Left ventricle myocardium superior (tissue), 1 donor: ENCODE results near the gene IPMK. TPM values are rescaled to one million over a fixed set of nuclear protein-coding genes. Genes with fewer than 3 reads are reported as not detected.

Source experiments
- ATAC-seq: fragments of 200-7000 bp; cut with Tn5 transposase; one replicate; pipeline ENCODE4 v1.9.1; 2020; ENCODE audit warnings: mild to moderate bottlenecking, moderate library complexity
- DNase-seq: peaks from one replicate; pipeline ENCODE4 v3.0.0-alpha.2; 2020
- intact Hi-C: fragments of 100-400 bp; cut with micrococcal nuclease; formaldehyde crosslinking; loops from one replicate; pipeline ENCODE4 v1.11.0; 2022
- long read RNA-seq: library from polyadenylated mRNA; unstranded; transcript quantifications from one replicate; pipeline ENCODE4 v2.0.0, GENCODE V29; 2021
- total RNA-seq: library from RNA; stranded (reverse); fragmentation: NEBNext Ultra II Directional; extraction: Animal tissue kit (Norgen Biotek cat#: 25700); gene quantifications from one replicate; pipeline ENCODE4 v1.2.1, GENCODE V29; 2021
- donor health status: DM: no; HTN: yes; CAD: no; lungs with severe emphysema.

Gene IPMK
- total RNA-seq: 2.2 TPM
- long read RNA-seq, partial matches to known transcripts: 1 of 3 reads
- long read RNA-seq, other reads (novel, unspliced or antisense): 2 of 3 reads

DNA sequence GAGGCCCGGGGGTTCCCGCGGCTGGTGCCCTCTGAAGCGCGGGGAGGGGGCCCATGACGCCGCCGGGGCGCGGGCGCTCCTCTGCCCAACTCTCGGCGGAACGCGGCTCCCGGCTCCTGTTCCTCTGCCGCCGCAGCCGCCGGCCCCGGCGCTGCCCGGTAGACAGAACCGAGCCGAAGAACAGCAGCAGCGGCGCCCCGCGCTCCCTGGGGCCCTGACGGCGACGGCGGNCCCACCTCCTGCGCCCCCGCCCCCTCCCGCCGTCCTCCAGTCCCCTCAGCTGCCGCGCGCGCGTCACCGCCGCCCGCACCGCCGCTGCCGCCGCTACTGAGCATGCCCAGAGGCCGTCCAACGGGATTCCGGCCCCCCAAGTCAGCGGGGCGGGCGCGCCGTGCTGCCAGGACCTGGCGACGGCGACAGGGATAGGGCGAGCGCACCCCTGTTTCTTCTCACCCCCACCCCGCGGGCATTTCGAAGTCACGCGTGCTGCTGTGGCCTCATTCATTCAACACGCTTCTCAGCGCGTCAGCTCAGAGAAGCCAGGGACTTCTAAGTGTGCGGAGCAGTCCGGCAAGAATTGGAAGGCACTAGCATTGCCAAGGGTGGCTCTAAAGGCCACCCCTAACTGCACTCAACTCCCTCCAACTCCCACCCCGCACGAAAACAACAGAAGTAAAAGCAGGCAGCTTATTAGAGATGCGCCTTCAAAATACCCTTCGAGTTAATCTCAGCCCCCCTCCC is at the start of gene IPMK:
Gene IPMK (minus strand): TSS at position 182 of the 741 bp plus-strand sequence. CDS start 283 bp downstream, outside the sequence.
- peak; percentile 89 for ATAC-seq
- intact Hi-C loops: no loop called here
- DNase-seq: peak; percentile 98

- DNase-seq (no peak), ATAC-seq (no peak)
- intact Hi-C loops: no loop called here
These were observed 49.2 kb upstream of the IPMK start for GRCh38 chr10:58316874-58317273.

DNA sequence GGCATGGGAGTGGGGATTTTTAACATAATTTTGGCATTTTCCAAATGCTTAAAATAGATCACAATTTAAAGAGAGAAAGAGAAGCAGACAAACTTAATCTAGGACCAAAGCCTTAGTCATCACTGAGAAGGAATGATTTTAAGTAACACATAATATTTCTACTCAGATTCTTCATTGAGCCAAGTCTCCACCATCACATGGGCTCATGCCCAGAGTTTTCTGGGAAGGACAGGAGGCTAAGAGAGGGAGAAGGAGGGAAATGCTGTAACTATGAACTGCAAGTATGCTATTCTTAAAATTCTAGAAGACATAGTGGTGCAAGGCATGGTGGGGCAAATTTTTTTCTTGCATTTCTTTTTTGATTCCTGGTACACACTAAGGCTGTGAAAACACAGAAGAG is 43.3 kb upstream of the IPMK start:
- intact Hi-C loops: no loop called here
- ATAC-seq: no peak

DNA sequence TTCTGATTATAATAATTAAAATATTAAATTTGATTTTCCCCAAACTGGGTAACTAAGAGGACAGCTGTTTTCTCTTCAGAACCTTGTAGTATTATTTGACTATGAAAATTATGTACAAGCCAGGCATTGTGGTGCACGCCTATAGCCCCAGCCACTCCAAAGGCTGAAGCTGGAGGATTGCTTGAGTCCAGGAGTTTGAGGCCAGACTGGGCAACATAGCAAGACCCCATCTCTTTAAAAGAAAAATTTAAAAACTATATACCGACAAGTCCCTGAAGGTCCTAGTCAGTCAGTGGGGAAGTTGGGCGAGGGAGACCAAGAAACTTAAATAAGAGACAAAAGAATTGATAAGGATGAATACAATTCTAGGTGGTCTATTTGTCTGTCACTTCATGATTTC is 40.0 kb upstream of the IPMK start:
- intact Hi-C loops: no loop called here
- DNase-seq (no peak), ATAC-seq (no peak)

More for the DNA sequence above, 43.3 kb upstream of the IPMK start:
- no peak for DNase-seq

DNA sequence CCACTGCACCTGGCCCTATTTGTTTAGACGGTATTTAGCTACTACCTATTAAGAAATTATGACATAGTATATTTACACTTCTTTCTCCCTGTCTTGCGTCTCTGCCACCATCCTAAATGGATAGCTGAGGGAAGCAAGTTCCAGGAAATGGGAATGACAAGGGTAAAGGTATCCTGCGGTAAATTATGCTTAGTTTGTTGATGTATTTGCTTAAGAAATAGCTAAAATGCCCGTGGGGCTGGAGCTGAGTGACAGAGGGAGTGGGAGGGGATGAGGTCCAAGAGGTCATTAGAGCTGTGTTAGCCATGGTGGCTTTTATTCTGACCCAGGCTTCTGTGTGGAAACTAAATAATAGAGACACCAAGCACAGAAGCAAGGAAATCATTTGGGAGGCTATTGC is 38.1 kb upstream of the IPMK start:
- intact Hi-C loops: no loop called here
- ATAC-seq (no peak), DNase-seq (no peak)

DNA sequence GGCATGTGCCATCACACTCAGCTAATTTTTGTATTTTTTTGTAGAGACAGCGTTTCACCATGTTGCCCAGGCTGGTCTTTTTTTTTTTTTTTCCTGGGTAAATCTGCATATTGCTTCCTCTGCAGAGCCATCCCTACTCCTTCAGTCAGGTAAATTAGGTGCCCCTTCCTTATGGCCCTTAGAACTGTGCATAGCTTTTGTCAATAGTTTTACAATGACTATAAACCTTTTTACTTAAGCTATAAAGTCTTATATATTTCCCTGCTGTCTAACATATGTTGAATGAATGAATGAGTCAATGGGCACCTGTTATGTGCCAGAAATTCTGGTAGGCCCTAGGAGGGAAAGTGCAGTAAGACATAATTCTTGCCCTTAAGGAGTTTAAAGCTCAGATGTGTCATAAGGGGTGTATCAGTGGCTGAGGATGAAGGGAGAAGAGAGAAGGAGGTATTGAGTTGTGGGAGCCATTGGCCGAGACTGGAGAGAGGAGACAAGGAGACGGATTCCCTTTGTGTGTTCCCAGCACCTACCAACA is 36.5 kb upstream of the IPMK start:
- DNase-seq (no peak), ATAC-seq (no peak)
- intact Hi-C loops: no loop called here

- intact Hi-C loops: no loop called here
- no peak for DNase-seq
- ATAC-seq: no peak
These were observed 34.6 kb upstream of the IPMK start for GRCh38 chr10:58302254-58302653.

- ATAC-seq (no peak), DNase-seq (no peak)
- intact Hi-C loops: no loop called here
These were observed 33.0 kb upstream of the IPMK start for GRCh38 chr10:58300676-58301075.

DNA sequence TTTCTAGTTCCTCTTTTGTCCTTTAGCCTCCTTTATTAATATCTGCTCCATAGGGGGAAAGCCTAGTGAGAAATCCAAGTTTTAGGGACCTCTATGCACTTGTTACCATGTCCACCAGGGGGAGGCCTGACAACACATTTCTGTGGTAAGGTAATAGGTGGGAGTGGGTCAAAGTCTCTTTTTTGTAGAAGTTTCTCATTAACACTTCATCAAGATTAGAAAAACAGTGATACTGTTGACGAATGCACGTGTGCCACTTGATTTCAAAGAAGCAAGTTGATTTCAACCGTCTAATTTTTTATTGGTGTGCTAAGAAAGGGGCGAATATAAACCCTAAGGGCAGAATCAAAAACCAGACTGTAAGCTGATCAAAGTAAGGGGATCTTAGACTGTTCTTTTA is 31.9 kb upstream of the IPMK start:
- DNase-seq (peak; percentile 37), ATAC-seq (peak; percentile 74)
- intact Hi-C loops: no loop called here

- DNase-seq: no peak
- intact Hi-C loops: no loop called here
- no peak for ATAC-seq
These were observed 26.3 kb upstream of the IPMK start for GRCh38 chr10:58293989-58294388.

- ATAC-seq: peak; percentile 60
- DNase-seq: no peak
These were observed 24.0 kb upstream of the IPMK start for GRCh38 chr10:58291538-58292174.

GRCh38 chr10:58282615-58283014 is 14.9 kb upstream of the IPMK start:
- DNase-seq (no peak), ATAC-seq (peak; percentile 60)
- intact Hi-C loops: no loop called here

More at GRCh38 chr10:58291538-58292174, 24.0 kb upstream of the IPMK start:
- intact Hi-C loops: loop anchor here (2.0 kb wide), 1 partner anchor 113 kb away; no protein-coding TSS in a partner anchor

- intact Hi-C loops: no loop called here
- no peak for DNase-seq
- no peak for ATAC-seq
These were observed 13.5 kb upstream of the IPMK start for GRCh38 chr10:58281092-58281752.

DNA sequence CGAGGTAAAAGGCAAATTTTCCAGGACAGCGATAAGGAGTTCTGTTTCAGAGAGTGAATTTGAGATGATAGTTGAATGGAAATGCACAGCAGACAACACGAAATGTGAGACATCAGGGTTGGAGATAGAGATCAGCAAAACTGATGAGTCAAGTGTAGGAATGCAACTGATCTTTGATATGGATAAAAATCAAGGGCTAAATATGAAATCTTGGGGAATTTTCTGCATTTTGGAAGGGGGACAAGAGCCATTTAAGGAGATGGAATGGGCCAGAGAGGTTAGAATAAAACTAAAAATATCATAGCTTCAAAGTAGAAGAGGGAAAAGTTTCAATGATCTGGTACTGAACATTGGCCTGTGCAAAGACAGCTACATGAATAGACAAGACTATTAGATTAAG is 12.8 kb upstream of the IPMK start:
- no peak for DNase-seq
- intact Hi-C loops: no loop called here
- no peak for ATAC-seq

DNA sequence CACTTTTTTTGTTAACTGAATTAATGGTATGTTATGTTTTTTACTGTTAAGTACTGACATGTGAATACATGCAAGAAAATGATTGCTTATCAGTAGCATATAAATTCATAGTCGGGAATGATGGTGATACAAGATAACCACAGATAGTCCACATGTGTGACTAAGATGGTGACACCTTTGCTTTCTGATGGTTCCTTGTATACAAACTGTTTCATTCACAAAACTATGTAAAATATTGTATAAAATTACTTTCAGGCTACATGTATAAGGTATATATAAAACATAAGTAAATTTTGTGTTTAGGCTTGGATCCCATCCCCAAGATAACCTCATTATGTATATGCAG is 11.2 kb upstream of the IPMK start:
- no peak for ATAC-seq
- intact Hi-C loops: no loop called here

DNA sequence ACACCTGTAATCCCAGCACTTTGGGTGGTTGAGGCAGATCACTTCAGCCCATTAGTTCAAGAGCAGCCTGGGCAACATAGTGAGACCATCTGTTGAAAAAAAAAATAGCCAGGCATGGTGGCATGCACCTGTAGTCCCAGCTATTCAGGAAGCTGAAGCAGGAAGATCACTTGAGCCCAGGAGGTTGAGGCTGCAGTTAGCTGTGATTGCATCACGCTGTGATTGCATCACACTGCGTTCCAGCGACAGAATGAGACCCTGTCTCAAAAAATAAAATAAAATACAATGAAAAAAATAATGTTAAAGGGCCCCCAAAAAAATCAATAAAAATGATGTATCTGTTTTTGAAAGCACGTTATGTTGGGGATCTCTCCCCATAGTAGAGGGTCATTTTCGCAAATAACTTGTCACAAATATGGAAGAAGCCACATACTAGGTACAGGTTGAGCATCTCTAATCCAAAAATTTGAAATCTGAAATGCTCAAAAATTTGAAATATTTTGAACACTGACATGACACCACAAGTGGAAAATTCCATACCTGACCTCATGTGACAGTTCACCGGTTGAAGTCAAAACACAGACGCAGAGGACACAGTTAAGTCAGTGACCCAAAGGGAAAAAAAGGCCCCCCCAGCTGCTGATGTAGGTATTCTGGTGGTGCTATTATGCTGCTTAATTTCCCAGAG is 10.7 kb upstream of the IPMK start:
- DNase-seq (no peak), ATAC-seq (no peak)
- intact Hi-C loops: no loop called here

More for the DNA sequence above, 11.2 kb upstream of the IPMK start:
- DNase-seq: no peak

DNA sequence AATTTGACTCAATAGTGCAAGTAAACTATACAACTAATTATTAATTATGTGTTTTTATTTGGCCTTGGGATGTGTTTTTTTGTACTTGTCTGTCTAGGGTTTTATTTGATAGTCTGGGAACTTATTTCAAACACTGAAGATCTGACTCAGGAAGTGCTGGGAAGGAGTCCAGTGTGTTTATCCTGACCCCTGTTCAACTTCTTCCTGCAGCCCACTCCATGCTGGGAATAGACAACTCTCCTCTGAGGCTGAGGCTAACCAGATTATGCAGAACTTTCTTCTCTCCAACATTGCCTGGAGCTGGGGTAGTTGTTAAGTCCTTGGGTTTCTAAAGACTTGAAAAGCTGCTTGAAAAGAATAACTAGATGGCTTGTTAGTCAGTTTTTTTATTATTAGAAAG is 8.2 kb upstream of the IPMK start:
- ATAC-seq: peak; percentile 52
- no peak for DNase-seq
- intact Hi-C loops: no loop called here

DNA sequence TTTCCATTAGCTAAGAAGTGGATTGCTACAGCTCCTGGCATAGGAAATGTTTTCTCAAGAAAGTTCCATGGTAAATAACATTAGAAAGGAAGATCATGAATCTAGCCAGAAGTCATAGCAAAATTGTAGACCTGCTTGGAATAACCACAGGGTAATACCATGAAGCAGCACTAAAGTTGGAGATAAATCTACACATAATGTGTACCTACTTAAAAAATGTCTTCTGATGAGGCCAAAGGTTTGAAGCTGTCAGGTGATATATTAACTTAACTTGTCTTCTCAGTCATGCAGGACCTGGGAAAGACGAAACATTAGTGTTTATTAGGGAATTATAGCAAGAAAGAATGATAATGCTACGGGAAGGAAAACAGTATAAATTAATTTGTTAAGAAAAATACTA is 7.6 kb upstream of the IPMK start:
- DNase-seq (no peak), ATAC-seq (no peak)
- intact Hi-C loops: no loop called here

DNA sequence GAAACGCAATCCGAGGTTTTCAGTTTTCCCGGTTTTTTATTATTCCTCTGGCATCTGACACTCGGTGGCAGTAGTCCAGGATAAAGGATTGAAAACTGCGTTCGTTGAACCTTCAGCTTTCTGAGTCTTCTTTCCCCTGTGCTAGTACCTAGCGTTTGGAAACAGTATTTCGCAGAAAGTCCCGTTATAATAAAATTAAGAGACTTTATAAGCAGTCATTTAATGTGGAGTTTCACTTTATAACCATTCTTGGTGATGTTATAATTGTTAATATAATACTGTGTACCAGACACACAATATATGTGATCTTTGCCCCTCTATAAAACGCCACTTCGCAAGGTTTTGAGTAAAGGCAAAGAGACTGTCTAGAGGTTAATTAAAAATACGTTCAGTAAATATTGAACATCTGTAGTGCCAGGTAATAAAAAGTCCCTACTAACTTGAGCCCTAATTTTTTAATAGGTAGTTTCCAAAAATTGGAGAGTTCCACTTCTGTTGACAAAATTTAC is 2.1 kb upstream of the IPMK start:
- ATAC-seq: no peak
- intact Hi-C loops: no loop called here
- DNase-seq: no peak
